Activated CD8-positive, alpha-beta T cell treated with anti-CD3 and anti-CD28 coated beads for 36 hours (primary cell): ENCODE results near the gene NAP1L4. TPM values are rescaled to one million over a fixed set of nuclear protein-coding genes. Genes with fewer than 3 reads are reported as not detected.
A peak's percentile ranks its signal among the peaks of the same experiment; 100 is the strongest.

Source experiments
- ATAC-seq: fragments of 200-7000 bp; cut with Tn5 transposase; one replicate; pipeline ENCODE4 v1.10.0; 2021; ENCODE audit warnings: mild to moderate bottlenecking, moderate library complexity
- CTCF ChIA-PET: fragments of 350-600 bp; sonication (Branson Sonifier 250); formaldehyde crosslinking; loops from one replicate; lab custom pipeline; 2021; ENCODE audit warnings: antibody characterized with exemption; lab: Charles Lee
- POLR2A ChIA-PET: fragments of 350-600 bp; sonication (Branson Sonifier 250); formaldehyde crosslinking; loops from one replicate; lab custom pipeline; 2021; ENCODE audit warnings: antibody characterized with exemption; lab: Charles Lee
- DNase-seq: peaks from one replicate; pipeline ENCODE4 v3.0.0-alpha.2; 2020
- H3K27ac Mint-ChIP-seq: one replicate; pipeline ENCODE4 v1.8.0; 2021; ENCODE audit warnings: mild to moderate bottlenecking, mixed read lengths
- H3K27me3 Mint-ChIP-seq: one replicate; pipeline ENCODE4 v1.8.0; 2021; ENCODE audit warnings: mixed read lengths
- H3K36me3 Mint-ChIP-seq: one replicate; pipeline ENCODE4 v1.8.0; 2021; ENCODE audit warnings: low read depth, mixed read lengths
- H3K4me1 Mint-ChIP-seq: one replicate; pipeline ENCODE4 v1.8.0; 2021; ENCODE audit warnings: low read depth, mixed read lengths
- H3K4me3 Mint-ChIP-seq: one replicate; pipeline ENCODE4 v1.8.0; 2021; ENCODE audit warnings: mild to moderate bottlenecking, moderate library complexity, mixed read lengths
- H3K9me3 Mint-ChIP-seq: one replicate; pipeline ENCODE4 v1.8.0; 2021; ENCODE audit warnings: mixed read lengths
- intact Hi-C: fragments of 100-400 bp; cut with micrococcal nuclease; formaldehyde crosslinking; loops from one replicate; pipeline ENCODE4 v1.10.0; 2022
- total RNA-seq, 2 experiments: library from RNA; stranded (reverse); gene quantifications; one replicate each; pipeline ENCODE4 v1.2.3, GENCODE V29; 2021
- TF ChIP-seq, protein P1 (sequence below): fragments of 200-600 bp; IDR thresholded peaks from one replicate; pipeline ENCODE4 v1.8.0; 2022; ENCODE audit warnings: antibody characterized with exemption, mild to moderate bottlenecking

The NAP1L4 gene
- total RNA-seq, 2 experiments from 2014 or later = 212 to 223 TPM

DNA sequence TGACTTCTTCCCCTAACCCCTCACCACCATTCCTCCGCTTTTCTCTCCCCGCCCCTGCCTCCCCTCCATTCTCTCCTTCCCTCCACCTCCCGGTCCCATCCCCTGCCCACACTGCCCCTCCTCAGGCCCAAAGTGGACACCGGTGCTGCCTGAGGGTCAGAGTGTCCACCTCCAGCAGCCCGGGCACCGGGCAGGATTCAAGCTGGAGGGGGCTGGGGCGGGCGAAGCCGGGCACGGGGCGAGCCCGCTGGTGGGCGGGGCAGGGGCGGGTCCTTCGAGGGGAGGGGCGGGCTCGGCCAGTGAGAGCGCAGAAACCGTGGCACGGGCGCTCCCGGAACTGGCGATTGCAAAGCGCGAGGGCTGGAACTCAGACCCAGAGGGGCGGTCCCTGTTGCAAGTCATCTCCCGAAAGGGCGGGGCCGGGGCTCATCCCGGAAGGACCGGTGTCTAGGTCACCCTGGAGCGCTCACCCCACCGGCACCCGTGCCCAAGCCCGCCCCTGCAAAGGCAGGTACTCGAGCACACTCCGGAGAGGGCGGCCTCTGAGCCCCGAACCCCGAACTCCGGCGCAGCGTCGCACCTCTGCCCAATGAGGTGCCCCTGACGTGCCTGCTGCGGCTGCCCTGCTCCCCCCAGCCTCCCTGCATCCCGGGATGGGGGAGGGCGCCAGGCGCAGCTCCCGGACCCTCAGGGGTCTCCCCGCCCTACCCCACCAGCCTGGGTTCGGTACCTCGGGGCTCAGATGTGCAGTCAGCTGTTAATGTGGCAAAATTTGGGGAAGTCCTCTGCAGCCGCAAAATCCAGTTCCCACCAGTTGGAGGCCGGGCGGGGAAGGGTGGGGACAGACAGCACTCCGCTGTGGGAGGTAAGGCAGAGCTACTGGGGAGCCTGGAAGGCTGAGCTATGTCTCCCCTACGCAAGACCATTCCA lies 90.0 kb downstream of the NAP1L4 start:
- H3K4me3 Mint-ChIP-seq = peak overlapping the region; percentile 66
- H3K4me1 Mint-ChIP-seq = peaks cover 29% of the 10 kb centered on the region
- CTCF ChIA-PET = interaction anchor here (1.0 to 3.0 kb wide), 7 partner anchors 10 to 597 kb away, joined by 3 to 14 read pairs (median 5); partner anchors contain the start of gene PHLDA2
- DNase-seq (peak; percentile 97), ATAC-seq (peak; percentile 93)
- TF ChIP-seq, protein P1, sequence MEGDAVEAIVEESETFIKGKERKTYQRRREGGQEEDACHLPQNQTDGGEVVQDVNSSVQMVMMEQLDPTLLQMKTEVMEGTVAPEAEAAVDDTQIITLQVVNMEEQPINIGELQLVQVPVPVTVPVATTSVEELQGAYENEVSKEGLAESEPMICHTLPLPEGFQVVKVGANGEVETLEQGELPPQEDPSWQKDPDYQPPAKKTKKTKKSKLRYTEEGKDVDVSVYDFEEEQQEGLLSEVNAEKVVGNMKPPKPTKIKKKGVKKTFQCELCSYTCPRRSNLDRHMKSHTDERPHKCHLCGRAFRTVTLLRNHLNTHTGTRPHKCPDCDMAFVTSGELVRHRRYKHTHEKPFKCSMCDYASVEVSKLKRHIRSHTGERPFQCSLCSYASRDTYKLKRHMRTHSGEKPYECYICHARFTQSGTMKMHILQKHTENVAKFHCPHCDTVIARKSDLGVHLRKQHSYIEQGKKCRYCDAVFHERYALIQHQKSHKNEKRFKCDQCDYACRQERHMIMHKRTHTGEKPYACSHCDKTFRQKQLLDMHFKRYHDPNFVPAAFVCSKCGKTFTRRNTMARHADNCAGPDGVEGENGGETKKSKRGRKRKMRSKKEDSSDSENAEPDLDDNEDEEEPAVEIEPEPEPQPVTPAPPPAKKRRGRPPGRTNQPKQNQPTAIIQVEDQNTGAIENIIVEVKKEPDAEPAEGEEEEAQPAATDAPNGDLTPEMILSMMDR = no peak
- H3K27ac Mint-ChIP-seq = no peak overlapping the region
- H3K27me3 Mint-ChIP-seq = no peaks in the 10 kb centered on the region
- peaks cover 18% of the 10 kb centered on the region for H3K36me3 Mint-ChIP-seq
- POLR2A ChIA-PET = interaction anchor here (0.5 to 3.2 kb wide), 5 partner anchors 10 to 202 kb away, joined by 3 to 15 read pairs (median 5); partner anchors contain the start of genes KCNQ1OT1 and PHLDA2
- intact Hi-C loops = no loop called here
- H3K9me3 Mint-ChIP-seq = no peaks in the 10 kb centered on the region

DNA sequence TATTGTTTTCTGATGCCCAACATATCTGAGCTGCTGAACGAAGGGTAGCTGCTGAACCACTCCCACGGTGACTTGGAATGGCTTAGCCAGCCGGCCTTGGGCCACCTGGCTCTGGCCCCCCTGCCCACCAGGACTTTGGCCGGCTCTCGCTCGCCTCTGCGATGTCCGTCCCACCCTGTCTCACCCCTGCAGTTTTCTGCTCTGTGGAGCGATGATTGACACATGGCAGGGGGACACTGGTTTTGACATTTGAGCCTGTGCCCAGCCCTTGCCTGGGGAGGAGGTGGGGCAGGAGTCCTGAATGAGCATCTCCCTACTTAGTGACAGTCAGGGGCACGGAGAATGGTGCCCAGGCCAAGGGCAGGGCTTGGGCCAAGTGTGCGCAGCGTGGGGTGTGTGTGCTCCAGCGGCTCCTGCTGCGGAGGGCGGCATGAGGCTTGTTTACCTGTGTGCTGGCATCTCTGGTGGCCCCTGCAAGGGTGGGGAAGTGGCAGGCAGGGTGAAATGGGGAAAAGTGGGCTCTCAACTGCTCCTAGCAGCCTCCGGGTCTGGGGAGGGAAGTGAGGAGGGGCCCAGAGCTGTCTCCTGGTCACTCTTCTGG lies 90.8 kb downstream of the NAP1L4 start:
- Mint-ChIP-seq H3K9me3 (no peaks in the 10 kb centered on the region), H3K27me3 (no peaks in the 10 kb centered on the region), H3K4me3 (peak overlapping the region; percentile 47), H3K4me1 (peaks cover 29% of the 10 kb centered on the region), H3K27ac (no peak overlapping the region), H3K36me3 (peaks cover 17% of the 10 kb centered on the region)
- TF ChIP-seq, protein P1 = no peak
- DNase-seq (no peak), ATAC-seq (no peak)
- CTCF ChIA-PET = interaction anchor here (1.1 to 3.0 kb wide), 5 partner anchors 8 to 481 kb away, joined by 5 to 14 read pairs (median 8); partner anchors contain the start of gene PHLDA2
- intact Hi-C loops = no loop called here
- POLR2A ChIA-PET = interaction anchor here (3.2 kb wide), 1 partner anchor 9 kb away, joined by 15 read pairs; no protein-coding TSS in a partner anchor

DNA sequence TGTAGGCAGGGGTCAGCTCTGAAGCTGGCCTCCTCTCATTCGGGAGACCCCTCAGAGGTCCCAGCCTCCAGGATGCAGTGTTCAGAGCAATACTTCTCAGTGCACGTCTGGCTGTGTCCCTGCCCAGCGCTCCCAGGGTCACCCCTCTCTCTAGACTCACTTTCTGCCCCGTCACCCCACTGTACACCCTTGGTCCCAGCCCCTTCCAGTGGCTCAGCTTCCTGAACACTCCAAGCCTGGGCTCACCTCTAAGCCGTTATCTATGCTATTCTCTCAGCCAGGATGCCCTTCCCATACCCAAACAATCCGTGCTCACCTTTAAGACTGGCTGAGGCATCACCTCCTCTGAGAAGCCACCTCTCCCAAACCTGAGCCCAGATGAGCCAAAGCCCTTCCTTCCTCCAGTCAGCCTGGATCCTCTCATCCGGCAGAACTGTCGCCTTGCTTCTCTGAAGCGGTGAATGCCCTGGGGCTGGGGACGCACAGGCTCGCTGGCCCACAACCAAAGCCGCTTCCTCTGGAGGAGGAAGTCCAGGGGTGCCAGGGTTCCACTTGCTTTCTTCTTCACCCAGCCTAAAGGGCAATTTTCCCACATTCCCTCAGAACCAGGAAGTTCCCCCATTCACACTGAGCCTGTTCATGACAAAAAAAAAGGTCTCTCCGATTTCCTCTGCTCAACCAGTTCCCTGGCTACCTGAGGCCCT lies 92.9 kb downstream of the NAP1L4 start:
- ATAC-seq = no peak
- TF ChIP-seq, protein P1 = no peak
- no peaks in the 10 kb centered on the region for H3K9me3 Mint-ChIP-seq
- ChIA-PET POLR2A (interaction anchor here (1.2 kb wide), 1 partner anchor 42 kb away, joined by 3 read pairs; no protein-coding TSS in a partner anchor), CTCF (interaction anchor here (1.1 to 1.9 kb wide), 4 partner anchors 11 to 366 kb away, joined by 3 to 10 read pairs (median 5); no protein-coding TSS in a partner anchor)
- intact Hi-C loops = loop anchor here (10.0 kb wide), 1 partner anchor 594 kb away; the partner anchor contains the start of genes C11orf21 and TSPAN32
- H3K4me1 Mint-ChIP-seq = peaks cover 29% of the 10 kb centered on the region
- no peak overlapping the region for H3K4me3 Mint-ChIP-seq
- H3K36me3 Mint-ChIP-seq = peaks cover 2% of the 10 kb centered on the region
- DNase-seq = no peak
- no peaks in the 10 kb centered on the region for H3K27me3 Mint-ChIP-seq
- peak overlapping the region; percentile 93 for H3K27ac Mint-ChIP-seq

DNA sequence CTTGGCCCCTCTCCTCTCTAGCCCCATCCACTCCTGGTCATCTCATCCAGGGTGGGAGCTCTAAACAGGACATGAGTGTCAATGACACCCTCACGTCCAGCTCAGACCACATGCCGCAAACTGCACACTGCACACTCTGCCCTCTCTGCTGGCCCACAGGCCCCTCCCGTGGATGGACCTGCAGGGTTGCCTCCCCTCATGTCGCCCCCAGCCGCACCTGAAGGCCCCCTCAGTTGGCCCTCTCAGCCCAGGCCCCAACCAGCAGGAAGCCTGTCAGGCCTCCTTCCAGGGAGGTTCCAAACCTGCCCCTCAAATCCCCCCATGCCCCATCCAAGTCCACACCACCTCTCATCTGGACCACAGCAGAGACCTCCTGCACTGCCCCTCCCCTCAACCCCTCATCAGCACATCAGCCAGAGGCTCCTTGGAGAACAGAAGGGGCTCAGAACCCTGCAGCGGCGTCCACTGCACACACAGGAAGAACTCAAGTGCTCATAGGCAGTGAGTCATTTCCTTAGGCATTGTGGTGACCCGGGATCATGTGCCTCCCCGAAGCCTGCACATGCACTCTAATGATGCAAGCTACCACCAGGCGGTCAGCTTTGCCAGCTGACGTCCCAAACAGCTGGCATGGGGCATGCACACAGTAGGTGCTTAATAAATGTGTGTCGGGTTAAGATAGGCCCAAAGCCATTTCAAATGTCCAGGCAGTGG lies 93.6 kb downstream of the NAP1L4 start:
- Mint-ChIP-seq H3K9me3 (no peaks in the 10 kb centered on the region), H3K27me3 (no peaks in the 10 kb centered on the region), H3K4me3 (peak overlapping the region; percentile 56), H3K27ac (peak overlapping the region; percentile 93), H3K36me3 (peaks cover 2% of the 10 kb centered on the region), H3K4me1 (peaks cover 26% of the 10 kb centered on the region)
- TF ChIP-seq, protein P1 = no peak
- intact Hi-C loops = loop anchor here (10.0 kb wide), 1 partner anchor 594 kb away; the partner anchor contains the start of genes C11orf21 and TSPAN32
- ATAC-seq = peak; percentile 68
- POLR2A ChIA-PET = interaction anchor here (1.2 kb wide), 1 partner anchor 42 kb away, joined by 3 read pairs; no protein-coding TSS in a partner anchor
- DNase-seq = peak; percentile 86
- CTCF ChIA-PET = interaction anchor here (0.6 to 1.9 kb wide), 5 partner anchors 11 to 365 kb away, joined by 3 to 10 read pairs (median 4); no protein-coding TSS in a partner anchor
